Measurements from ENCODE around the gene TNNI3.

TNNI3 gene

DNA sequence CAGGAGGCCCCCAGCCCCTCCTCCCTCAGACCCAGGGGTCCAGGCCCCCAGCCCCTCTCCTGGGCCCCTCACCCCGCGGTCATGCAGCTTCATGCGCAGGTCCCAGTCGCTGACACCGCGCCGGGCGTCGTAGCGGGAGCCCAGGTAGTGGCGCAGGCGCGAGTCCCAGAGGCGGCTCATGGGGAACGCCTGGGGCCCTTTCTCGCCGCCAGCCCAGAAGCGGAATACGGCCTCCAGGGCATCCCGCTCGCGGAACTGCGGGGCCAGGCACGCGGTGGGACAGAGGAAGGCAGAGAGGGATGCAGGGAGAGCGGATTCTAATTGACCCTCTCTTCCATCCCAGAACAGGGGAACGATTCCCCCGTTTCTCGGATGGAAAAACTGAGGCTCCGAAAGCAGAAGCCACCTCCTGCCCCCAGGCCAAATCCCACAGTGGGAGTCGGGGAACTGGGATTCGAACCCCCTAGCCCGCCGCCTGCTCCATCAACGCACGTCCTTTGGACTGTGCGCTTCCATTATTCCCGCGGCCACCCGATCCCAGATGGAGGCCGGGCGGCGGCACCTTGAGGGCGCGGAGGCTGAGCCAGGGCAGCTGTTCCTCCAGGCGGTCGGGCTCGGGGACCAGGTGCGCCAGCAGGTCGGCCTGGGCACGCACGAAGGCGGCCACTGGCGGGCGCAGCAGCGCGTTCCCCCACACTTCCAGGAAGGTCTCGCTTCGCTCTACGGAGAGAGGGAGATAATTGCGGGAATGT lies 4.2 kb upstream of the TNNI3 start:
- no peak for DNase-seq (ENCODE audit: extremely low read depth, low read depth)
- TF ChIP-seq, protein P1, sequence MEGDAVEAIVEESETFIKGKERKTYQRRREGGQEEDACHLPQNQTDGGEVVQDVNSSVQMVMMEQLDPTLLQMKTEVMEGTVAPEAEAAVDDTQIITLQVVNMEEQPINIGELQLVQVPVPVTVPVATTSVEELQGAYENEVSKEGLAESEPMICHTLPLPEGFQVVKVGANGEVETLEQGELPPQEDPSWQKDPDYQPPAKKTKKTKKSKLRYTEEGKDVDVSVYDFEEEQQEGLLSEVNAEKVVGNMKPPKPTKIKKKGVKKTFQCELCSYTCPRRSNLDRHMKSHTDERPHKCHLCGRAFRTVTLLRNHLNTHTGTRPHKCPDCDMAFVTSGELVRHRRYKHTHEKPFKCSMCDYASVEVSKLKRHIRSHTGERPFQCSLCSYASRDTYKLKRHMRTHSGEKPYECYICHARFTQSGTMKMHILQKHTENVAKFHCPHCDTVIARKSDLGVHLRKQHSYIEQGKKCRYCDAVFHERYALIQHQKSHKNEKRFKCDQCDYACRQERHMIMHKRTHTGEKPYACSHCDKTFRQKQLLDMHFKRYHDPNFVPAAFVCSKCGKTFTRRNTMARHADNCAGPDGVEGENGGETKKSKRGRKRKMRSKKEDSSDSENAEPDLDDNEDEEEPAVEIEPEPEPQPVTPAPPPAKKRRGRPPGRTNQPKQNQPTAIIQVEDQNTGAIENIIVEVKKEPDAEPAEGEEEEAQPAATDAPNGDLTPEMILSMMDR (IDR thresholded peaks at IDR 0.05; ENCODE audit: low read depth, low read length, missing control alignments) = no peak
- no peak overlapping the region for H3K4me3 ChIP-seq (replicated peaks; ENCODE audit: low read depth, low read length)

GRCh38 chr19:55160986-55161365 lies 3.4 kb upstream of the TNNI3 start:
- TF ChIP-seq, protein P1 (IDR thresholded peaks at IDR 0.05; ENCODE audit: low read depth, low read length, missing control alignments) = no peak
- DNase-seq (ENCODE audit: extremely low read depth, low read depth) = no peak
- no peak overlapping the region for H3K4me3 ChIP-seq (replicated peaks; ENCODE audit: low read depth, low read length)

DNA sequence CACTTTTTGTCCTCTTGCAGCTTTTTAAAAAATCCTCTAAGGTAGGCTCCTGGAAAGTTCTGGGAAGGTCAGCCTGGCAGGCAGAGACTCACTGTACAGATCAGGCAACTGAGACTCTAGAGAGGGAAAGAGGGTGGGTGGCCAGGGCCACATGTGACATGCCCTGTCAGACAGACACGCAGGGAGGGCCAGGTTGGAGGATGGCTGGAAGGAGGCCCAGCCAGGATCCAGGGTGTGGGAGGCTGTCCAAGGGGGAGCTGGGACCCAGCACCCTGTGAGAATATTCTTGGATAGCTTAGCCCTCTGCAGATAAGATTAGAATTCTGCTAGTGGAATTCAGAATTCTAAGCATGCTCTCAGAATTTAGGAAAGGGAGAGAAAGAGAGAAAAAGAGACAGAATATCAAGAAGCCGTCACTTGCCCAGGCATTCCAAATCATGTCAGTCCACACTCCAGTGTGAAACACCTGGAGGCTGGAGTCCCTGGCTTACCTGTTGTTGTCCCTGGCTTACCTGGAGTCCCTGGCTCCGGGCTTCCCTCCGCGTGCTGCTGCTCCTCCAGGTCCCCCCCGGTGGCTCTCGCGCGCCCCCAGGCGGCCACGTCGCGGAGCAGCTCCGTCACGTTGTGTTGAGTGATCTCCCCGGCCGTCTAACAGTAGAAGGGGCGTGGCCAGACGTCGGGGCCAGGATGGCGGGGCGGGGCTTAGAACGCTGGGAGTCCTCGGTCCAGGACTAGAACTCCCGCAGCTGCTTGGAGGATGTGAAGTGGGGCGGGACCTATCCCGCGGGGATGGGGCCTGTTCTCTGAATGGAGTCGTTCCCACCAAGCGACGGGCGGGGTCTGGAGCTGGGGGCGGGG lies 2.8 kb upstream of the TNNI3 start:
- TF ChIP-seq, protein P1 (IDR thresholded peaks at IDR 0.05; ENCODE audit: low read depth, low read length, missing control alignments) = peak; percentile 98
- no peak overlapping the region for H3K4me3 ChIP-seq (replicated peaks; ENCODE audit: low read depth, low read length)
- no peak for DNase-seq (ENCODE audit: extremely low read depth, low read depth)

DNA sequence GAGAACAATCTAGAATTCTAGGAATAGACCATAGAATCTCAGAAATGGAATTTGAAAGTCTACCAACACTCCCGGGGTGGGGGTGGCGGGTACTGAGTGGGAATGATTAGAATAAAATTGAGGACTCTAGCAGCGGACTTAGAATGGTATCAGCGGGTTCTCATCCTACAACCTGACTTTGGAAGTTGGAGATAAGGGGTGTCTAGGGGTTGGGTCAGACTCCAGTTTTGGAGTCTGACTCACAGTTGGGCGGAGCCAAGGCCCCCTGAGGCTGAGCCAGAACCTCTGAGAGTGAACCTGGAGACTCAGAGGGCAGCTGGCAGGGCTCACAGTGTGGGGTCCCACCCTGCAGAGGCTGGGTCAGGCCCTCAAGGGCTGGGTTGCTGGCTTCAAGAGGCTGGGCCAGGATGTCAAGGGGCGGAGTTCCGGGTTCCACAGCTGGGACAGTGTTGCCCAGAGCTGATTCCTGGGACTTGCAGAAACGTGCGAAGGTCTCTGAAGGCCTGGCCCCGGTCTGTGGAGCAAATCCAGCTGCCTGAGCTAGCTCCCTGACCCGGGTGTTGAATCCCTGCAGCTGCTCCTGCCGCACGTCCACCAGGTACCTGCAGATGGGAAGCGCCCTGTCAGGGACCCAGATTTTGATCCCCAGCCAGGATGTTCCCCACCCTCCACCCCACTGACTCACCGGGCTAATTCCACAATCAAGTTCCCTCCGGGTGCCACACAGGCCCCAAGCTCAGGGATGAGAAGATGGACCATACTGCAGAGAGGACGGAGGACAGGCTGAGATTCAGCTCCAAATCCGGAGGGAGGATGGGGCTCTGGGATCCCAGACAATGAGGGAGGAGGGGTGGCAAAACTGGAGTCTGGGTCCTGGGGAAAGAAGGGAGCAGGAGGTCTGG lies 1.6 kb upstream of the TNNI3 start:
- no peak overlapping the region for H3K4me3 ChIP-seq (replicated peaks; ENCODE audit: low read depth, low read length)
- no peak for DNase-seq (ENCODE audit: extremely low read depth, low read depth)

DNA sequence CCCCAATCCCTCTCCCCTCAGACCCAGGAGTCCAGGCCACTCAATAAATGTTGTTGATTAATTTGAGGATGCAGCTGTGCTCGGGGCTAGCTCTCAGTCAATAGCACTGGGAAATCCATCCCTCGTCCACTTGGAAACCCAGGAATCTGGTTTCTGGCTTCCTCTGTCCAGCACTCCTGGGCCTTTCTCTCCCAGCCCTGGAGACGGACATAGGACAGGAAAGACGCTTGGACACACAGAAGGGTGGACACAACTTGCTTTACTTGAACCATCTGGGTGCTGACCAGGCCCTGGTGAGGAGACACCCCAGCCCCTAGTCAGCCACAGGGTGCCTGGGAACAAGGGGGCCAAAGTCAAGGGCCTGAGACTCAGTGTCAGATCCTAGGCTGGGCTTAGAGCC lies 891 bp upstream of the TNNI3 start:
- H3K4me3 ChIP-seq (replicated peaks; ENCODE audit: low read depth, low read length) = no peak overlapping the region
- DNase-seq (ENCODE audit: extremely low read depth, low read depth) = no peak
- TF ChIP-seq, protein P1 (IDR thresholded peaks at IDR 0.05; ENCODE audit: low read depth, low read length, missing control alignments) = no peak

More for the DNA sequence above, 1.6 kb upstream of the TNNI3 start:
- TF ChIP-seq, protein P1 (IDR thresholded peaks at IDR 0.05; ENCODE audit: low read depth, low read length, missing control alignments) = no peak

All from HFF-Myc (cell line).